HepG2 (cell line): Measurements from ENCODE around the gene POLE4. TPM values are rescaled to one million over a fixed set of nuclear protein-coding genes. Genes with fewer than 3 reads are reported as not detected.
A peak's percentile ranks its signal among the peaks of the same experiment; 100 is the strongest.

Experiments used
- ADNP ChIP-seq: sonication (generic); formaldehyde crosslinking; IDR thresholded peaks from 2 replicates; pipeline ENCODE4 v1.4.0; 2020; ENCODE audit warnings: missing genetic modification reagents
- ARNT2 ChIP-seq: sonication (generic); formaldehyde crosslinking; IDR thresholded peaks from 2 replicates; pipeline ENCODE4 v1.8.0; 2022; ENCODE audit warnings: mild to moderate bottlenecking, low read depth, missing genetic modification reagents, moderate library complexity
- BRD4 ChIP-seq: sonication (generic); formaldehyde crosslinking; IDR thresholded peaks from 2 replicates; pipeline ENCODE4 v1.4.0; 2020; ENCODE audit warnings: missing genetic modification reagents
- CHD2 ChIP-seq: IDR thresholded peaks from 2 replicates; pipeline ENCODE4 v1.6.1; 2011; ENCODE audit warnings: low read depth, low read length, improper control_type of control experiment
- HOXA5 ChIP-seq: sonication (generic); formaldehyde crosslinking; IDR thresholded peaks from 2 replicates; pipeline ENCODE4 v1.4.0; 2020; ENCODE audit warnings: missing genetic modification reagents
- KDM1A ChIP-seq: IDR thresholded peaks from 2 replicates; pipeline ENCODE4 v1.6.1; 2016; ENCODE audit warnings: missing compliant biosample characterization
- MBD4 ChIP-seq: IDR thresholded peaks from 2 replicates; pipeline ENCODE4 v1.6.1; 2012; ENCODE audit warnings: low read length, inconsistent platforms, borderline replicate concordance
- NR3C1 ChIP-seq: sonication (generic); formaldehyde crosslinking; IDR thresholded peaks from 2 replicates; pipeline ENCODE4 v1.4.0; 2020; ENCODE audit warnings: missing genetic modification reagents
- PRMT3 ChIP-seq: sonication (generic); formaldehyde crosslinking; IDR thresholded peaks from 2 replicates; pipeline ENCODE4 v1.8.1; 2022; ENCODE audit warnings: low read depth, mild to moderate bottlenecking, moderate library complexity, missing genetic modification reagents, borderline replicate concordance
- RBM22 ChIP-seq: fragments of 200-400 bp; formaldehyde crosslinking; optimal IDR thresholded peaks from 2 replicates; pipeline ENCODE3; 2017; ENCODE audit warnings: mild to moderate bottlenecking, low read length, moderate library complexity
- SIX4 ChIP-seq: sonication (generic); formaldehyde crosslinking; IDR thresholded peaks from 2 replicates; pipeline ENCODE4 v1.4.0; 2020; ENCODE audit warnings: missing genetic modification reagents
- U2AF1 ChIP-seq: fragments of 200-400 bp; formaldehyde crosslinking; optimal IDR thresholded peaks from 2 replicates; pipeline ENCODE3; 2017; ENCODE audit warnings: mild to moderate bottlenecking, low read depth, low read length
- ZBTB20 ChIP-seq: sonication (generic); formaldehyde crosslinking; IDR thresholded peaks from 2 replicates; pipeline ENCODE4 v1.8.1; 2023; ENCODE audit warnings: missing genetic modification reagents, low read depth, mild to moderate bottlenecking, borderline replicate concordance
- ZFP36L1 ChIP-seq: sonication (generic); formaldehyde crosslinking; IDR thresholded peaks from 2 replicates; pipeline ENCODE4 v1.8.0; 2022; ENCODE audit warnings: mild to moderate bottlenecking, missing genetic modification reagents, moderate library complexity
- ZHX2 ChIP-seq, 2 experiments: sonication (generic) in 1 of 2; formaldehyde crosslinking in 1 of 2; IDR thresholded peaks; 2 replicates each; pipeline versions ENCODE4 v1.6.1 to v1.9.0; 2014 to 2022; ENCODE audit warnings: antibody characterized with exemption in 1 of 2, borderline replicate concordance in 1 of 2, inconsistent platforms in 1 of 2, low read depth in 1 of 2, missing genetic modification reagents in 1 of 2
- ZNF20 ChIP-seq: sonication (generic); formaldehyde crosslinking; IDR thresholded peaks from 2 replicates; pipeline ENCODE4 v1.4.0; 2020; ENCODE audit warnings: mild to moderate bottlenecking, moderate library complexity, missing genetic modification reagents
- ZNF274 ChIP-seq: sonication (generic); formaldehyde crosslinking; IDR thresholded peaks from 2 replicates; pipeline ENCODE4 v1.5.1; 2020; ENCODE audit warnings: mild to moderate bottlenecking, missing genetic modification reagents
- ZNF337 ChIP-seq: sonication (generic); formaldehyde crosslinking; IDR thresholded peaks from 2 replicates; pipeline ENCODE4 v1.5.1; 2020; ENCODE audit warnings: missing genetic modification reagents, low read depth, mild to moderate bottlenecking, borderline replicate concordance
- ZNF383 ChIP-seq: sonication (generic); formaldehyde crosslinking; IDR thresholded peaks from 2 replicates; pipeline ENCODE4 v1.4.0; 2020; ENCODE audit warnings: missing genetic modification reagents, mild to moderate bottlenecking, borderline replicate concordance
- ZNF589 ChIP-seq: sonication (generic); formaldehyde crosslinking; conservative IDR thresholded peaks from 2 replicates; pipeline ENCODE4 v1.8.0; 2022; ENCODE audit warnings: mild to moderate bottlenecking, moderate library complexity, missing genetic modification reagents
- ZNF670 ChIP-seq: sonication (generic); formaldehyde crosslinking; IDR thresholded peaks from 2 replicates; pipeline ENCODE4 v1.8.0; 2022; ENCODE audit warnings: mild to moderate bottlenecking, missing genetic modification reagents, borderline replicate concordance
- polyA plus RNA-seq, 8 experiments: library from polyadenylated mRNA; depleted of rRNA in 3 of 8; stranded (reverse) in 7 of 8; unstranded in 1 of 8; fragments of >200 nt; fragmentation: Illumina TruSeq in 4 of 8; extraction: Trizol in 4 of 8; gene quantifications; 2 replicates each; pipeline versions ENCODE4 v1.2.1 to v1.2.3, GENCODE V29; 2011 to 2016; ENCODE audit warnings: low read depth in 4 of 8, missing spikeins in 1 of 8, mixed read lengths in 1 of 8; ENCODE audit not compliant: insufficient read depth in 1 of 8
- total RNA-seq, 5 experiments: library from RNA; depleted of rRNA; stranded (reverse); fragments of >200 nt; fragmentation: Illumina TruSeq; extraction: Trizol; gene quantifications; 2 replicates each; pipeline ENCODE4 v1.2.3, GENCODE V29; 2016; ENCODE audit warnings: low read depth in 1 of 5

The POLE4 gene
- total and polyA plus RNA-seq, 2 of the 13 experiments (the other 11 are each of a cell fraction or from before 2014, with no cell fraction given) = 106 to 116 TPM

GRCh38 chr2:74958274-74959105, at the start of gene POLE4 (continued):
- peak; percentile 67 for TF ChIP-seq BRD4 (CRISPR knock-in tag)
- peak; percentile 97 for TF ChIP-seq ZBTB20 (CRISPR knock-in tag)
- TF ChIP-seq ZNF20 = peak; percentile 98
- peak; percentile 97; the same call in 1 of the 2 replicates for TF ChIP-seq ZNF670
- TF ChIP-seq ZHX2 (IDR thresholded peaks at IDR 0.05; ENCODE audit: low read depth) = peak; percentile 82
- peak; percentile 97; the same call in 1 of the 2 replicates for TF ChIP-seq ZHX2 (CRISPR knock-in tag; IDR thresholded peaks at IDR 0.05; ENCODE audit: borderline replicate concordance)
- no peak for TF ChIP-seq MBD4
- TF ChIP-seq CHD2 = peak; percentile 71
- peak; percentile 75; the same call in 1 of the 2 replicates for TF ChIP-seq HOXA5 (CRISPR knock-in tag)
- no peak for TF ChIP-seq ZNF383 (CRISPR knock-in tag)
- peak; percentile 97; the same call in 1 of the 2 replicates for TF ChIP-seq ZNF337 (CRISPR knock-in tag)
- peak; percentile 40 for TF ChIP-seq SIX4 (CRISPR knock-in tag)
- TF ChIP-seq ARNT2 (CRISPR knock-in tag) = peak; percentile 100
- peak; percentile 91; the same call in 1 of the 2 replicates for TF ChIP-seq ZNF589 (CRISPR knock-in tag)
- TF ChIP-seq NR3C1 (CRISPR knock-in tag) = no peak
- TF ChIP-seq ZNF274 (CRISPR knock-in tag) = peak; percentile 100
- peak; percentile 98 for TF ChIP-seq PRMT3
- TF ChIP-seq RBM22 = peak; percentile 81
- peak; percentile 93 for TF ChIP-seq ZFP36L1 (CRISPR knock-in tag)
- TF ChIP-seq ADNP (CRISPR knock-in tag) = no peak
- TF ChIP-seq U2AF1 = peak; percentile 74
- peak; percentile 19; the same call in 1 of the 2 replicates for TF ChIP-seq KDM1A (CRISPR knock-in tag)
